HepG2 (cell line): ENCODE results near the gene PDCD11. TPM values are rescaled to one million over a fixed set of nuclear protein-coding genes. Genes with fewer than 3 reads are reported as not detected.

Source experiments
- HMG20A ChIP-seq: IDR thresholded peaks from 2 replicates; pipeline ENCODE4 v1.6.1; 2016; ENCODE audit warnings: borderline replicate concordance
- NCOA2 ChIP-seq: sonication (generic); formaldehyde crosslinking; IDR thresholded peaks from 2 replicates; pipeline ENCODE4 v1.8.0; 2022; ENCODE audit warnings: inconsistent platforms
- RBFOX2 ChIP-seq: fragments of 200-400 bp; formaldehyde crosslinking; IDR thresholded peaks from 2 replicates; pipeline ENCODE4 v1.6.1; 2017; ENCODE audit warnings: low read depth, mild to moderate bottlenecking, low read length
- SMAD3 ChIP-seq: sonication (generic); formaldehyde crosslinking; IDR thresholded peaks from 2 replicates; pipeline ENCODE4 v1.4.0; 2020; ENCODE audit warnings: missing genetic modification reagents
- XBP1 ChIP-seq: sonication (generic); formaldehyde crosslinking; IDR thresholded peaks from 2 replicates; pipeline ENCODE4 v1.5.0; 2020; ENCODE audit warnings: missing genetic modification reagents
- ZFAT ChIP-seq: sonication (generic); formaldehyde crosslinking; conservative IDR thresholded peaks from 2 replicates; pipeline ENCODE4 v1.8.1; 2023; ENCODE audit warnings: missing genetic modification reagents, inconsistent platforms
- ZNF264 ChIP-seq: sonication (generic); formaldehyde crosslinking; IDR thresholded peaks from 2 replicates; pipeline ENCODE4 v1.4.0; 2020; ENCODE audit warnings: missing genetic modification reagents
- ZNF567 ChIP-seq: sonication (generic); formaldehyde crosslinking; IDR thresholded peaks from 2 replicates; pipeline ENCODE4 v1.8.1; 2023; ENCODE audit warnings: mild to moderate bottlenecking, missing genetic modification reagents, borderline replicate concordance
- ZNF589 ChIP-seq: sonication (generic); formaldehyde crosslinking; conservative IDR thresholded peaks from 2 replicates; pipeline ENCODE4 v1.8.0; 2022; ENCODE audit warnings: mild to moderate bottlenecking, moderate library complexity, missing genetic modification reagents
- ZNF672 ChIP-seq: sonication (generic); formaldehyde crosslinking; IDR thresholded peaks from 2 replicates; pipeline ENCODE4 v1.8.1; 2022; ENCODE audit warnings: missing genetic modification reagents
- ZNF782 ChIP-seq: sonication (generic); formaldehyde crosslinking; IDR thresholded peaks from 2 replicates; pipeline ENCODE4 v1.4.0; 2020; ENCODE audit warnings: missing genetic modification reagents, mild to moderate bottlenecking, borderline replicate concordance
- polyA plus RNA-seq, 8 experiments: library from polyadenylated mRNA; depleted of rRNA in 3 of 8; stranded (reverse) in 7 of 8; unstranded in 1 of 8; fragments of >200 nt; fragmentation: Illumina TruSeq in 4 of 8; extraction: Trizol in 4 of 8; gene quantifications; 2 replicates each; pipeline versions ENCODE4 v1.2.1 to v1.2.3, GENCODE V29; 2011 to 2016; ENCODE audit warnings: low read depth in 4 of 8, missing spikeins in 1 of 8, mixed read lengths in 1 of 8; ENCODE audit not compliant: insufficient read depth in 1 of 8
- total RNA-seq, 5 experiments: library from RNA; depleted of rRNA; stranded (reverse); fragments of >200 nt; fragmentation: Illumina TruSeq; extraction: Trizol; gene quantifications; 2 replicates each; pipeline ENCODE4 v1.2.3, GENCODE V29; 2016; ENCODE audit warnings: low read depth in 1 of 5
- TF ChIP-seq, protein P1 (sequence below), 2 experiments: sonication (generic) in 1 of 2; formaldehyde crosslinking in 1 of 2; IDR thresholded peaks; 2 replicates each; pipeline versions ENCODE4 v1.6.1 to v1.9.0; 2014 to 2022; ENCODE audit warnings: antibody characterized with exemption in 1 of 2, borderline replicate concordance in 1 of 2, inconsistent platforms in 1 of 2, low read depth in 1 of 2, missing genetic modification reagents in 1 of 2
- TF ChIP-seq, protein P2 (sequence below): IDR thresholded peaks from 2 replicates; pipeline ENCODE4 v1.6.1; 2016; ENCODE audit warnings: low read depth, borderline replicate concordance
- TF ChIP-seq, protein P3 (sequence below): IDR thresholded peaks from 2 replicates; pipeline ENCODE4 v1.6.1; 2016; ENCODE audit warnings: mild to moderate bottlenecking
- TF ChIP-seq, protein P4 (sequence below): sonication (generic); formaldehyde crosslinking; IDR thresholded peaks from 2 replicates; pipeline ENCODE4 v1.4.0; 2020; ENCODE audit warnings: missing genetic modification reagents
- TF ChIP-seq, protein P5 (sequence below), 2 experiments: sonication (generic) in 1 of 2; formaldehyde crosslinking in 1 of 2; IDR thresholded peaks; 2 replicates each; pipeline versions ENCODE4 v1.4.0 to v1.6.1; 2018 to 2020; ENCODE audit warnings: missing genetic modification reagents in 2 of 2, borderline replicate concordance in 1 of 2, low read depth in 1 of 2, mild to moderate bottlenecking in 1 of 2, missing biosample characterization in 1 of 2

The PDCD11 gene
- total and polyA plus RNA-seq, 2 of the 13 experiments (the other 11 are each of a cell fraction or from before 2014, with no cell fraction given) = 12.8 to 52.8 TPM

DNA sequence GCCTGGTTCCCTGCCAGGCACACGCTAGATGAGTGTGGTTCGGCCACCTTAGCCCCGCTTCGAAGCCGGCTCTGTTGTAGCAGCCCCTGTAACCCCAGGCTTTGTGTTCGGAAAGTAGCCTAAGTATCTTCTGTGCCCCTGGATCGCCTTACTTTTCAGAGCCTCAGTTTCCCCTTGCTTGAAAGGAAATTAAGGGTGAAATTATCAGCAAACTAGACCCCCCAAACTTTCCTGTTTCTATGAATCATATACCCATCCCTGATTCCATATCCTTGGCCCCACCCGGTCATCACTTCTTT is 312 bp downstream of the PDCD11 start (continued):
- TF ChIP-seq, protein P1, sequence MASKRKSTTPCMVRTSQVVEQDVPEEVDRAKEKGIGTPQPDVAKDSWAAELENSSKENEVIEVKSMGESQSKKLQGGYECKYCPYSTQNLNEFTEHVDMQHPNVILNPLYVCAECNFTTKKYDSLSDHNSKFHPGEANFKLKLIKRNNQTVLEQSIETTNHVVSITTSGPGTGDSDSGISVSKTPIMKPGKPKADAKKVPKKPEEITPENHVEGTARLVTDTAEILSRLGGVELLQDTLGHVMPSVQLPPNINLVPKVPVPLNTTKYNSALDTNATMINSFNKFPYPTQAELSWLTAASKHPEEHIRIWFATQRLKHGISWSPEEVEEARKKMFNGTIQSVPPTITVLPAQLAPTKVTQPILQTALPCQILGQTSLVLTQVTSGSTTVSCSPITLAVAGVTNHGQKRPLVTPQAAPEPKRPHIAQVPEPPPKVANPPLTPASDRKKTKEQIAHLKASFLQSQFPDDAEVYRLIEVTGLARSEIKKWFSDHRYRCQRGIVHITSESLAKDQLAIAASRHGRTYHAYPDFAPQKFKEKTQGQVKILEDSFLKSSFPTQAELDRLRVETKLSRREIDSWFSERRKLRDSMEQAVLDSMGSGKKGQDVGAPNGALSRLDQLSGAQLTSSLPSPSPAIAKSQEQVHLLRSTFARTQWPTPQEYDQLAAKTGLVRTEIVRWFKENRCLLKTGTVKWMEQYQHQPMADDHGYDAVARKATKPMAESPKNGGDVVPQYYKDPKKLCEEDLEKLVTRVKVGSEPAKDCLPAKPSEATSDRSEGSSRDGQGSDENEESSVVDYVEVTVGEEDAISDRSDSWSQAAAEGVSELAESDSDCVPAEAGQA (IDR thresholded peaks at IDR 0.05; ENCODE audit: low read depth) = no peak
- TF ChIP-seq, protein P1 (CRISPR knock-in tag; IDR thresholded peaks at IDR 0.05; ENCODE audit: borderline replicate concordance) = no peak
- TF ChIP-seq SMAD3 = no peak
- no peak for TF ChIP-seq RBFOX2
- 0 out of 2 replicates have a peak, but pooled peaks have one; percentile 34 for TF ChIP-seq XBP1 (CRISPR knock-in tag)
- TF ChIP-seq ZNF589 (CRISPR knock-in tag) = no peak
- TF ChIP-seq, protein P2, sequence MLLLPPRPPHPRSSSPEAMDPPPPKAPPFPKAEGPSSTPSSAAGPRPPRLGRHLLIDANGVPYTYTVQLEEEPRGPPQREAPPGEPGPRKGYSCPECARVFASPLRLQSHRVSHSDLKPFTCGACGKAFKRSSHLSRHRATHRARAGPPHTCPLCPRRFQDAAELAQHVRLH (CRISPR knock-in tag) = 0 out of 2 replicates have a peak, but pooled peaks have one; percentile 13
- TF ChIP-seq HMG20A = no peak
- no peak for TF ChIP-seq ZFAT (CRISPR knock-in tag)
- TF ChIP-seq, protein P3, sequence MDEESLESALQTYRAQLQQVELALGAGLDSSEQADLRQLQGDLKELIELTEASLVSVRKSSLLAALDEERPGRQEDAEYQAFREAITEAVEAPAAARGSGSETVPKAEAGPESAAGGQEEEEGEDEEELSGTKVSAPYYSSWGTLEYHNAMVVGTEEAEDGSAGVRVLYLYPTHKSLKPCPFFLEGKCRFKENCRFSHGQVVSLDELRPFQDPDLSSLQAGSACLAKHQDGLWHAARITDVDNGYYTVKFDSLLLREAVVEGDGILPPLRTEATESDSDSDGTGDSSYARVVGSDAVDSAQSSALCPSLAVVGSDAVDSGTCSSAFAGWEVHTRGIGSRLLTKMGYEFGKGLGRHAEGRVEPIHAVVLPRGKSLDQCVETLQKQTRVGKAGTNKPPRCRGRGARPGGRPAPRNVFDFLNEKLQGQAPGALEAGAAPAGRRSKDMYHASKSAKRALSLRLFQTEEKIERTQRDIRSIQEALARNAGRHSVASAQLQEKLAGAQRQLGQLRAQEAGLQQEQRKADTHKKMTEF (CRISPR knock-in tag) = 0 out of 2 replicates have a peak, but pooled peaks have one; percentile 11
- TF ChIP-seq, protein P4, sequence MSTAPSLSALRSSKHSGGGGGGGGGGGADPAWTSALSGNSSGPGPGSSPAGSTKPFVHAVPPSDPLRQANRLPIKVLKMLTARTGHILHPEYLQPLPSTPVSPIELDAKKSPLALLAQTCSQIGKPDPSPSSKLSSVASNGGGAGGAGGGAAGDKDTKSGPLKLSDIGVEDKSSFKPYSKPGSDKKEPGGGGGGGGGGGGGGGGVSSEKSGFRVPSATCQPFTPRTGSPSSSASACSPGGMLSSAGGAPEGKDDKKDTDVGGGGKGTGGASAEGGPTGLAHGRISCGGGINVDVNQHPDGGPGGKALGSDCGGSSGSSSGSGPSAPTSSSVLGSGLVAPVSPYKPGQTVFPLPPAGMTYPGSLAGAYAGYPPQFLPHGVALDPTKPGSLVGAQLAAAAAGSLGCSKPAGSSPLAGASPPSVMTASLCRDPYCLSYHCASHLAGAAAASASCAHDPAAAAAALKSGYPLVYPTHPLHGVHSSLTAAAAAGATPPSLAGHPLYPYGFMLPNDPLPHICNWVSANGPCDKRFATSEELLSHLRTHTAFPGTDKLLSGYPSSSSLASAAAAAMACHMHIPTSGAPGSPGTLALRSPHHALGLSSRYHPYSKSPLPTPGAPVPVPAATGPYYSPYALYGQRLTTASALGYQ (CRISPR knock-in tag) = no peak
- TF ChIP-seq, protein P5, sequence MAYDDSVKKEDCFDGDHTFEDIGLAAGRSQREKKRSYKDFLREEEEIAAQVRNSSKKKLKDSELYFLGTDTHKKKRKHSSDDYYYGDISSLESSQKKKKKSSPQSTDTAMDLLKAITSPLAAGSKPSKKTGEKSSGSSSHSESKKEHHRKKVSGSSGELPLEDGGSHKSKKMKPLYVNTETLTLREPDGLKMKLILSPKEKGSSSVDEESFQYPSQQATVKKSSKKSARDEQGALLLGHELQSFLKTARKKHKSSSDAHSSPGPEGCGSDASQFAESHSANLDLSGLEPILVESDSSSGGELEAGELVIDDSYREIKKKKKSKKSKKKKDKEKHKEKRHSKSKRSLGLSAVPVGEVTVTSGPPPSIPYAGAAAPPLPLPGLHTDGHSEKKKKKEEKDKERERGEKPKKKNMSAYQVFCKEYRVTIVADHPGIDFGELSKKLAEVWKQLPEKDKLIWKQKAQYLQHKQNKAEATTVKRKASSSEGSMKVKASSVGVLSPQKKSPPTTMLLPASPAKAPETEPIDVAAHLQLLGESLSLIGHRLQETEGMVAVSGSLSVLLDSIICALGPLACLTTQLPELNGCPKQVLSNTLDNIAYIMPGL (CRISPR knock-in tag; IDR thresholded peaks at IDR 0.05; ENCODE audit: borderline replicate concordance in 1 of 2, low read depth in 1 of 2) = peak in 1 of 2 experiments; percentile 3; a peak in 2 of 4 replicates
- no peak for TF ChIP-seq ZNF567
- no peak for TF ChIP-seq ZNF782
- TF ChIP-seq ZNF264 (CRISPR knock-in tag) = peak; percentile 27; the same call in 1 of the 2 replicates
- TF ChIP-seq NCOA2 = no peak
- no peak for TF ChIP-seq ZNF672 (CRISPR knock-in tag)
